ENCODE results near the gene AFF3.
"Not testable (repeated sequence)": the region's sequence is repeated elsewhere in the genome, so short reads cannot be mapped to it uniquely, and the experiment has no call there.

The AFF3 gene

GRCh38 chr2:99661761-99662160, 480.6 kb downstream of the AFF3 start:
- not testable (repeated sequence) for DNase-seq (ENCODE audit: low spot score)

- no peak for DNase-seq (ENCODE audit: low spot score)
Observed at GRCh38 chr2:99660616-99661406, 481.6 kb downstream of the AFF3 start.

DNA sequence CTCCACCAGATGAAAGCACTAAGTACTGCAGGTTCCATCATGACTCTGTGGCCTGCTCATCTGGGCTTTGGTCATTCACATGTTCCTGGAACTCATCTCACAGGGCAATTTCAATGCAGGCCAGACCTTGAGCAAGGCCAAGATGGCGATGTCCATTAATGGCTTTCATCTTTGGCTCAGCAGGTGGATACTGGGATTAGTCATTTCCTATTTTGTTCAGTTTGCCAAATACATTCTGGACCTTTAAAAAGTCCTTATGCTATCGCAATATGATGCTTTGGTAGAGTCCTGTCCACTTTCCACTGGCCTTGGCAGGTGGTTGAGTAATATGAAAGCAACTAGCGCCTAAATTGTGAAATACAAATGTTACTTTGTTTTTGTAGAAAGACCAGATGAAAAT, 482.5 kb downstream of the AFF3 start:
- DNase-seq (ENCODE audit: low spot score): no peak

DNA sequence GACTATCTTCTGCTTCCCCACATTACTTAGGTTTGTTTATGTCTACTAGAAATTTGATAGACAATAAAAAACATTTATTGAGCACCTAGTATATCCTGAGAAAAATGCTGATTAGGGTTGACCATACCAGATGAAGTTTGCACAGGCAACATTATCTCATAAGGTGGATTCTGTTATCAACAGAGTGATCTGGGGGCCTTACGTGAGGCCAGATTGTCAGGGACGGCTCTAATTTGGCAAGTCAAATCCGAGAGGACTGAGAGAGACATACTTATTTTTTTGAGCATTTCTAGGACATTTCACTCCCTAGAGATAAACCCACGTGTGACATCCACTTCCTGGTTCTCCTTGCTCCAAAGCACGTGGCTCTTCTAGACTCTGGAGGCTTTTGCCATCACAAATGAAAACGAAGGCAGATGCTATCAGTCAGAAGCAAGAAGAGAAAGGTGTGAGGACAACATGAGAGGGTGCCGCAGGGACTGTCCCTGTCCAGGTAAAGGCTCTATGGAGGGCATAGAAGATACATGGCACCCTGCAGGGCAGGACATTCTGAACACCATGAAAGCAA, 484.6 kb downstream of the AFF3 start:
- DNase-seq (ENCODE audit: low spot score): no peak

- no peak for DNase-seq (ENCODE audit: low spot score)
Observed at GRCh38 chr2:99656994-99657393, 485.4 kb downstream of the AFF3 start.

DNA sequence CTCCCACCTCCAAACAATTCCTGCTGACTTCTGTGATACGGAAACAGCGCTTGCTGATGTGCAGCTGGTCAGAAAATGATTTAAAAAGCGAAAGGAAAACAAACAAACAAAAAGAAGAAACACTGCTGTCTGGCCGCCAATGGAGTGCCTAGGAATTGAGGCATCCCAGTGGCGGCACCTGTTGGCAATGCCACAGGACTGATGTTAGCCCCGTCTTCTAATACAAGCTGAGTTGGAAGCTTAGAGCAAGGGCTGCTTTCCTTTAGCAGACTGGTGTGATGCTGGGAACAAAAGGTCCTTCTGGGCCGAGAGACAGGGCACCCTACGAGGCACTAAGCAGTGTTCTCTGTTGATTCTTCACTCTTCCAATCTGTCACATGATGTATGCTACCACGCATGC, 489.0 kb downstream of the AFF3 start:
- DNase-seq (ENCODE audit: low spot score): no peak

- DNase-seq (ENCODE audit: low spot score): no peak
Observed at GRCh38 chr2:99652862-99653261, 489.5 kb downstream of the AFF3 start.

GRCh38 chr2:99651930-99652670, 490.3 kb downstream of the AFF3 start:
- no peak for DNase-seq (ENCODE audit: low spot score)

GRCh38 chr2:99648906-99649789, 493.2 kb downstream of the AFF3 start:
- no peak for DNase-seq (ENCODE audit: low spot score)

- no peak for DNase-seq (ENCODE audit: low spot score)
Observed at GRCh38 chr2:99648178-99648844, 494.1 kb downstream of the AFF3 start.

GRCh38 chr2:99645960-99646359, 496.4 kb downstream of the AFF3 start:
- no peak for DNase-seq (ENCODE audit: low spot score)

DNA sequence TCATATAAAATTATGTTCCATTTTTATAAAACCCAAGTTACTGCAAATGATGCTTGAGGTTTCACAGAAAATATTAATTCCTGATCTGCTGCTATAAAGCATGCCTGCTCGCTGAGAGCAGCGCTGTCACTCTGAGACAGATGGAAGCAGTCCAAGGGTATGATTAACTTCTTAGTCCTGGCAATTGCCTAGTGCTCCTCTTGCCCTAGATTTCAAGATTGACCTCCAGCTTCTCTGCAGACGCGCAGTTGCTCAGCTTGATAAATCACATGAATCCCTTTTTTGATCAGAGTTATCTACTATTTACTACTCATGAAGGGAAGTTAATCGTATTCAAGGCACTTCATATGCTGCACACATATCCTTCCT, 498.0 kb downstream of the AFF3 start:
- DNase-seq (ENCODE audit: low spot score): no peak

- DNase-seq (ENCODE audit: low spot score): no peak
Observed at GRCh38 chr2:99643787-99644418, 498.5 kb downstream of the AFF3 start.

GRCh38 chr2:99641999-99642398, 500.4 kb downstream of the AFF3 start:
- no peak for DNase-seq (ENCODE audit: low spot score)

- no peak for DNase-seq (ENCODE audit: low spot score)
Observed at GRCh38 chr2:99640635-99641151, 501.7 kb downstream of the AFF3 start.

DNA sequence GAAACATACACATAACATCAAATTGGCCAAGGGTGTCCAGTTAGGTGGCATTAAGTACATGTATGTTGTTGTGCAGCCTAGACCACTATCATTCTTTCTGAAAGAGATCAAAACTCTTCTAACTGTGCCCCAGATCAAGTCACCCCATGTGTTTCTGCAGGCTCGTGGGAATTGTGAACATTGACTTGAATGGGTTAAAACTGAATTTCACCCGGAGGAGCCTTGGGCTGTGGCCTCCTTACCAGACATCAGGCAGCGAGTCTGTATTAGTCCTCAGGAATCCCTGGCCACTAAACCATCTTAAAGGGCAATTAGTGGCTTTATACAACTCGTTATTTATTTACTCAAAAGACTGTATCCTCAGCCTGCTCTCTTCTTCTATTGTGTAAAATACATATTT, 503.6 kb downstream of the AFF3 start:
- DNase-seq (ENCODE audit: low spot score): no peak

GRCh38 chr2:99637159-99637697, 505.2 kb downstream of the AFF3 start:
- no peak for DNase-seq (ENCODE audit: low spot score)

DNA sequence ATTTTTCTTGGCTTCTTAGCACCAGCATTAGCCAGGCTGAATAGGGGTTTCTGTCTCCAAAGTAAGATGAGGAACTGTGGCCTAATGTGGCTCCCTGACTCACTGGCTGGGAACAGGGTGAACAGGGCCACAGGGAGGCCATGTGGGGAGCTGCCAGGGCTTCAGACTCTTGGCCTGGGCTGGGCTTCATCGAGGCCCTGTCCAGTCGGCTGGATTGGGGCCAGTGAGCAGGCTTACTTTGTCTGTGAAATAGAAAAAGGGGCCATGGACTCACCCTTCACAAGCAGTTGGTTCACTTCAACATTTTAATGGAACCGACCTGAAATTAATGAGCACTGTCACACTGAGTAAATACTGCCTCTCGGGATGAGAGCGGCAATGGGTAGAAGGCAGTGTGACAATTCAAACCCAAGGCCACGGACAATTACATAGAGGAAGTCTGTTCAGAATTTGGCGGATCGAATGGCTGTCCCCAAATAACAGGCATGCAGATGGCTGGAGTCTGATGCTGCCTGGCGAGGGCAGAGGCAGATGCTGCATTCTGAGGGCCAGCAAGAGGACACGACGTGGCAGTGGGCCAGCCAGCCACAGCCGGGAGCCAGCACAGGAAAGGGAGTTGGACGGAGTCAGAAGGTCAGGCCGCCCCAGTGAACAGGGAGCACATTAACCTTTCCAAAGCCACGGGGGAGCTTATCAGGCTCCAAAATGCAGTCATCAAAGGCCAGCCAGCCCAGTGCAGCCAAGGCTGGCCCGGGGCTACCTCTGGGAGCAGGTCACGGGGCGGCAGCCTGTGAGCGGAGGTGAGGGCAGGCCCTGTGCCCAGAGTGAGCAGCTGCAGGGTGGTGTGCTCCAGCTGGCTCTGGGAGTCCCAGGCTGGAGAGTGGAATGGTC, 506.0 kb downstream of the AFF3 start:
- no peak for DNase-seq (ENCODE audit: low spot score)

GRCh38 chr2:99635710-99636109, 506.7 kb downstream of the AFF3 start:
- no peak for DNase-seq (ENCODE audit: low spot score)

GRCh38 chr2:99634234-99634633, 508.2 kb downstream of the AFF3 start:
- DNase-seq (ENCODE audit: low spot score): no peak

Data from CD4-positive, alpha-beta T cell treated with Interleukin-6 at 100 ng/mL for 8 hours (primary cell).